ENCODE data around the gene PHF21A.
"Not testable (repeated sequence)": the region's sequence is repeated elsewhere in the genome, so short reads cannot be mapped to it uniquely, and the experiment has no call there.

GRCh38 chr11:46116712-46117037, 4.6 kb downstream of the PHF21A start:
- not testable (repeated sequence) for TF ChIP-seq SUZ12 (IDR thresholded peaks at IDR 0.05); FOXK2 (IDR thresholded peaks at IDR 0.05); HDGF (IDR thresholded peaks at IDR 0.05; ENCODE audit: borderline replicate concordance); BHLHE40 (IDR thresholded peaks at IDR 0.05; ENCODE audit: borderline replicate concordance); FOXM1 (IDR thresholded peaks at IDR 0.05; ENCODE audit: borderline replicate concordance); L3MBTL2 (conservative IDR thresholded peaks at IDR 0.05); NFRKB (IDR thresholded peaks at IDR 0.05); TARDBP (IDR thresholded peaks at IDR 0.05)
